ENCODE data around the gene RNF144B.
"Not testable (repeated sequence)": the region's sequence is repeated elsewhere in the genome, so short reads cannot be mapped to it uniquely, and the experiment has no call there.

Gene RNF144B

DNA sequence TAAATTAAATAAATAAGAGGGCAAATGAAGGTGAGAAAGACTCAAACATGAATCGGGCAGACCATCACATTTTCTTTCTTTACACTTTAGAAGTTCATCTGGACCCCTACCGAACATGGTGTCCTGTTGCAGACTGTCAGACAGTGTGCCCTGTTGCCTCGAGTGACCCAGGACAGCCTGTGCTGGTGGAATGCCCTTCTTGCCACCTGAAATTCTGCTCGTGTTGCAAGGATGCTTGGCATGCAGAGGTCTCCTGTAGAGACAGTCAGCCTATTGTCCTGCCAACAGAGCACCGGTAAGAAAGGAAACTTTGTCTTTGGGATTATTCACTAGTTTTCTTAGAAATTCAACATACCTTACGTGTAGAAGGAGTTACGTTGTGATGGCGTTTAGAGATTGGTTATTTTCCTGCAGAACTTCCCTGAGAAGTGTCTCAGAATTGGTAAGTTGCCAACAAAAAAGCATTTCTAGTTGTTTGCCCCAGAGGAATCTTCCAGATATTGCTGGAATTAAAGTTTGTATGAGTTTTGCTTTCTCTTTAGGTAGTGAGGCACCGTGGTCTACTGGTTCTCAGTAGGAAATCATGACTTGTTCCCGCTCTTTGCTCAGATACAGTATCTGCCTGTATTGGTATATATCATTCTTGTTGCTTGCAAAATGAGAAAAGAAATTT lies 70.1 kb downstream of the RNF144B start:
- Histone ChIP-seq H2AFZ (ENCODE audit: low read depth) (no peak overlapping the region), H3K27me3 (ENCODE audit: insufficient read depth, low read depth) (no peaks in the 10 kb centered on the region), H3K27ac (no peak overlapping the region), H3K4me3 (IDR thresholded peaks at IDR 0.05; ENCODE audit: insufficient read depth, low read depth, low read length) (no peak overlapping the region), H3K4me2 (no peak overlapping the region), H3K79me2 (ENCODE audit: insufficient read depth, low read depth) (no peaks in the 10 kb centered on the region), H3K4me1 (ENCODE audit: low read depth, poor library complexity, severe bottlenecking) (no peaks in the 10 kb centered on the region), H4K20me1 (ENCODE audit: insufficient read depth) (no peaks in the 10 kb centered on the region), H3K36me3 (ENCODE audit: insufficient read depth) (no peaks in the 10 kb centered on the region), H3K9ac (no peak overlapping the region)
- TF ChIP-seq, protein P1, sequence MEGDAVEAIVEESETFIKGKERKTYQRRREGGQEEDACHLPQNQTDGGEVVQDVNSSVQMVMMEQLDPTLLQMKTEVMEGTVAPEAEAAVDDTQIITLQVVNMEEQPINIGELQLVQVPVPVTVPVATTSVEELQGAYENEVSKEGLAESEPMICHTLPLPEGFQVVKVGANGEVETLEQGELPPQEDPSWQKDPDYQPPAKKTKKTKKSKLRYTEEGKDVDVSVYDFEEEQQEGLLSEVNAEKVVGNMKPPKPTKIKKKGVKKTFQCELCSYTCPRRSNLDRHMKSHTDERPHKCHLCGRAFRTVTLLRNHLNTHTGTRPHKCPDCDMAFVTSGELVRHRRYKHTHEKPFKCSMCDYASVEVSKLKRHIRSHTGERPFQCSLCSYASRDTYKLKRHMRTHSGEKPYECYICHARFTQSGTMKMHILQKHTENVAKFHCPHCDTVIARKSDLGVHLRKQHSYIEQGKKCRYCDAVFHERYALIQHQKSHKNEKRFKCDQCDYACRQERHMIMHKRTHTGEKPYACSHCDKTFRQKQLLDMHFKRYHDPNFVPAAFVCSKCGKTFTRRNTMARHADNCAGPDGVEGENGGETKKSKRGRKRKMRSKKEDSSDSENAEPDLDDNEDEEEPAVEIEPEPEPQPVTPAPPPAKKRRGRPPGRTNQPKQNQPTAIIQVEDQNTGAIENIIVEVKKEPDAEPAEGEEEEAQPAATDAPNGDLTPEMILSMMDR (conservative IDR thresholded peaks at IDR 0.05; ENCODE audit: low read depth, low read length): no peak

DNA sequence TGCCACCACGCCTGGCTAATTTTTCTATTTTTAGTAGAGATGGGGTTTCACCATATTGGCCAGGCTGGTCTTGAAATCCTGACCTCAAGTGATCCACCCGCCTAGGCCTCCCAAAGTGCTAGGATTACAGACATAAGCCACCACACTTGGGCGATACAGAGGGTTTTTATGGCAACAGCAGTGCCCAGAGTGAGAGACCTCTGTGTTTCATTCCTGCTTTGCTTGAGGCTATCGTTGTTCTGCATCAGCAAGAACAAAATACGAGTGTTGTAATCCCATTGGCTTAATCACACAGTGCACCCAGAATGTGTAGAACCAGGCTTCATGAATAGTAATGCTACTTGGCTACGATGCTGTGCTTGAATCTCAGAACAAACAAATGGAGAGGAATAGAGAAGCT lies 70.9 kb downstream of the RNF144B start:
- not testable (repeated sequence) for H3K4me2 ChIP-seq; H3K9ac ChIP-seq; H3K27ac ChIP-seq; H3K27me3 ChIP-seq (ENCODE audit: insufficient read depth, low read depth); H2AFZ ChIP-seq (ENCODE audit: low read depth); H4K20me1 ChIP-seq (ENCODE audit: insufficient read depth); H3K79me2 ChIP-seq (ENCODE audit: insufficient read depth, low read depth); H3K36me3 ChIP-seq (ENCODE audit: insufficient read depth); H3K4me3 ChIP-seq (IDR thresholded peaks at IDR 0.05; ENCODE audit: insufficient read depth, low read depth, low read length); H3K4me1 ChIP-seq (ENCODE audit: low read depth, poor library complexity, severe bottlenecking)

DNA sequence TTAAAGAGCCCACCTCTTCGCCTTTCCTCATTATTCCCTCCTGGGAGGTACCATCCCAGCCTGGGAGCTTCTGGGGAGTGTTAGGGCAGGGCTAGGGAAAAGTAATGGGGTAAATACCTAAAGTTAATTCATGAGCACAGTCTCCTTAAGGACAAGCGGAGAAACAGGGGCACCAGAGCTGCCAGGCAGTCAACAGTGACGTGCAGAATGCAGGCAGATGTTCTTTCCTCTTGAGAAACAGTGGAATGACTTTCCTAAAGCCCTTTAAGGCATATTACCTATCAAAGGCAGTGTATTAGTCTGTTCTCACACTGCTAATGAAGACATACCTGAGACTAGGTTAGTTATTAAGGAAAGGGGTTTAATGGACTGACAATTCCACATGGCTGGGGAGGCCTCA lies 76.3 kb downstream of the RNF144B start:
- TF ChIP-seq, protein P1 (conservative IDR thresholded peaks at IDR 0.05; ENCODE audit: low read depth, low read length): no peak

DNA sequence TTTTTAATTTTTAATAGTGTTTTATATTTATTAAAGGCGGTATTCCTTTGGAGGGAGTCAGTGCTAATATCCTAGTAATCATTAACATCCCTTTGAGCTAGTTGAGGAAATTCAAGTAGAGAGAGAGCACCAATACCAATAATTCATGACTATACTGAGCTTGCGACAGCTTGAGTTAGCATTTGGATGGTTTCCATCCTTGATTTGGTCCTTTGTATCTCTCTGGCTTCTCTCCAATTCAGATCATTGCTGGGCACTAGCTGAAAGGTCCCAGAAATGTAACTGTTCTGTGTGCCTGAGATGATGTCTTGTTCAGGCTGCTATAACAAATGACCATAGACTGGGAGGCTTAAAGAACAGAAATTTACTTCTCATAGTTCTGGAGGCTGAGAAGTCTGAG lies 77.0 kb downstream of the RNF144B start:
- Histone ChIP-seq H3K4me2 (no peak overlapping the region), H4K20me1 (ENCODE audit: insufficient read depth) (no peaks in the 10 kb centered on the region), H3K27ac (no peak overlapping the region), H3K36me3 (ENCODE audit: insufficient read depth) (no peaks in the 10 kb centered on the region), H3K79me2 (ENCODE audit: insufficient read depth, low read depth) (no peaks in the 10 kb centered on the region), H3K4me1 (ENCODE audit: low read depth, poor library complexity, severe bottlenecking) (no peaks in the 10 kb centered on the region), H2AFZ (ENCODE audit: low read depth) (no peak overlapping the region), H3K27me3 (ENCODE audit: insufficient read depth, low read depth) (no peaks in the 10 kb centered on the region), H3K9ac (no peak overlapping the region), H3K4me3 (IDR thresholded peaks at IDR 0.05; ENCODE audit: insufficient read depth, low read depth, low read length) (no peak overlapping the region)
- TF ChIP-seq, protein P1 (conservative IDR thresholded peaks at IDR 0.05; ENCODE audit: low read depth, low read length): no peak

More for the DNA sequence above, 76.3 kb downstream of the RNF144B start:
- Histone ChIP-seq H2AFZ (ENCODE audit: low read depth) (no peak overlapping the region), H3K4me1 (ENCODE audit: low read depth, poor library complexity, severe bottlenecking) (no peaks in the 10 kb centered on the region), H3K36me3 (ENCODE audit: insufficient read depth) (no peaks in the 10 kb centered on the region), H3K27ac (no peak overlapping the region), H3K27me3 (ENCODE audit: insufficient read depth, low read depth) (no peaks in the 10 kb centered on the region), H3K79me2 (ENCODE audit: insufficient read depth, low read depth) (no peaks in the 10 kb centered on the region), H4K20me1 (ENCODE audit: insufficient read depth) (no peaks in the 10 kb centered on the region), H3K4me3 (IDR thresholded peaks at IDR 0.05; ENCODE audit: insufficient read depth, low read depth, low read length) (no peak overlapping the region), H3K9ac (no peak overlapping the region), H3K4me2 (no peak overlapping the region)

DNA sequence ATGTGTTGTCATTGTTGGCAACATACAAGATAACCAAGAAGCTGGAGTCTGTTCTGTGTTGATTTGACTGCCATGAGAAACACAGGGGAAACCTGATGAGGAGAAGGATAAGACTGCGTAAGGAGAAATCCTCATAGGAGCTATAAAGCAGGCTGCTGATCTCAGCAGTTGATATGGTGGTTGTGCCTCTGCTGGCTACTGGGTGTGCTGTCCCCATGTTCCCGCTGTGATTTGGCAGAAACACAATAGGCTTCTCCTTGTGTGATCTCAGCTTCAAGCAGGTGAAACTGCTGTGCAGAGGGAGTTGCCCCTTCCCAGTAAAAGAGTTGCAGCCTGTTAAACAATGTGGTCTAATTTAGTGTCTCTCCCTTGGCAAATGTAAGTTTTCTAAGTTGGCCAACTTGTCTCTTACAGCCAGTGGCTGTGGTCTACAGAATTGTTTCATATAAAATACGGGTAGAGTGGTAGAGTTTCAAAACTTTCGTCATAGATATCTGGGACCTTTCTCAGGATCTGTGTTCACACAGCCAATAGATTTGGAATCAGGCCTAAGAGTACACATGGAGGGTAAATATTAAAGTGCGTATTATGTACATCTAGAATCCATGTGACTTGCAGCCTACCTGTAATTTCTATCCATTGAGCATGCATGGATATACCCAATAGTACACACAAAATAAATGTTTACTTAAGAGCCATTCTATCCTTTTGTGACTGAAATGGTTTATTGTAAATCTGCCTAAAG lies 78.4 kb downstream of the RNF144B start:
- Histone ChIP-seq H3K4me1 (ENCODE audit: low read depth, poor library complexity, severe bottlenecking) (no peaks in the 10 kb centered on the region), H3K4me2 (no peak overlapping the region), H3K27ac (no peak overlapping the region), H4K20me1 (ENCODE audit: insufficient read depth) (no peaks in the 10 kb centered on the region), H3K79me2 (ENCODE audit: insufficient read depth, low read depth) (no peaks in the 10 kb centered on the region), H3K36me3 (ENCODE audit: insufficient read depth) (no peaks in the 10 kb centered on the region), H3K27me3 (ENCODE audit: insufficient read depth, low read depth) (no peaks in the 10 kb centered on the region), H2AFZ (ENCODE audit: low read depth) (no peak overlapping the region), H3K9ac (no peak overlapping the region), H3K4me3 (IDR thresholded peaks at IDR 0.05; ENCODE audit: insufficient read depth, low read depth, low read length) (no peak overlapping the region)
- TF ChIP-seq, protein P1 (conservative IDR thresholded peaks at IDR 0.05; ENCODE audit: low read depth, low read length): no peak
